ENCODE data around the gene EHD3. TPM values are rescaled to one million over a fixed set of nuclear protein-coding genes. Genes with fewer than 3 reads are reported as not detected.

EHD3 gene
- total RNA-seq, 1 experiment from 2014 or later = 1.9 TPM

DNA sequence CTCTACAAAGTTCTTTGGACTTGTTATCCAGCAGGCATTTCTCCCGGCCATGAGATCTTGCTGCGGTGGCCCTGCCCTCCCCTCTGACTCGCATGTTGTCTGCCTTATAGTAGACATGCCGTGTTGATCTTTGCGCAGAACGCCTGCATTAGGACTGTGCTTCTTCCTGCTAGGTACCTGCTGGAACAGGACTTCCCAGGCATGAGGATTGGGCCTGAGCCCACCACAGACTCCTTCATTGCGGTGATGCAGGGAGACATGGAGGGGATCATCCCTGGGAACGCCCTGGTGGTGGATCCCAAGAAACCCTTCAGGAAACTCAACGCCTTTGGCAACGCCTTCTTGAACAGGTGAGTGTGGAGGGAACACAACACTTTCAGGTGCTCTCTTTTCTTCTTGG is 10.1 kb downstream of the EHD3 start:
- no peaks in the 10 kb centered on the region for H3K4me1 ChIP-seq (replicated peaks; ENCODE audit: insufficient read depth)
- no peaks in the 10 kb centered on the region for H3K9me2 ChIP-seq (ENCODE audit: insufficient read depth)
- no peaks in the 10 kb centered on the region for H3K36me3 ChIP-seq (ENCODE audit: low read depth)
- CTCF ChIA-PET = no interaction called here
- BruUV-seq (replicated peaks) = no TSS peak
- no peak overlapping the region for H3K4me3 ChIP-seq
- H3K79me2 ChIP-seq (ENCODE audit: low read depth) = no peaks in the 10 kb centered on the region
- H3K27ac ChIP-seq = no peak overlapping the region
- H2AFZ ChIP-seq = no peak overlapping the region
- no peak for TF ChIP-seq EZH2 (IDR thresholded peaks at IDR 0.05; ENCODE audit: low read depth)
- TF ChIP-seq, protein P1, sequence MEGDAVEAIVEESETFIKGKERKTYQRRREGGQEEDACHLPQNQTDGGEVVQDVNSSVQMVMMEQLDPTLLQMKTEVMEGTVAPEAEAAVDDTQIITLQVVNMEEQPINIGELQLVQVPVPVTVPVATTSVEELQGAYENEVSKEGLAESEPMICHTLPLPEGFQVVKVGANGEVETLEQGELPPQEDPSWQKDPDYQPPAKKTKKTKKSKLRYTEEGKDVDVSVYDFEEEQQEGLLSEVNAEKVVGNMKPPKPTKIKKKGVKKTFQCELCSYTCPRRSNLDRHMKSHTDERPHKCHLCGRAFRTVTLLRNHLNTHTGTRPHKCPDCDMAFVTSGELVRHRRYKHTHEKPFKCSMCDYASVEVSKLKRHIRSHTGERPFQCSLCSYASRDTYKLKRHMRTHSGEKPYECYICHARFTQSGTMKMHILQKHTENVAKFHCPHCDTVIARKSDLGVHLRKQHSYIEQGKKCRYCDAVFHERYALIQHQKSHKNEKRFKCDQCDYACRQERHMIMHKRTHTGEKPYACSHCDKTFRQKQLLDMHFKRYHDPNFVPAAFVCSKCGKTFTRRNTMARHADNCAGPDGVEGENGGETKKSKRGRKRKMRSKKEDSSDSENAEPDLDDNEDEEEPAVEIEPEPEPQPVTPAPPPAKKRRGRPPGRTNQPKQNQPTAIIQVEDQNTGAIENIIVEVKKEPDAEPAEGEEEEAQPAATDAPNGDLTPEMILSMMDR (conservative IDR thresholded peaks at IDR 0.05) = no peak
- H3F3A ChIP-seq (ENCODE audit: insufficient read depth, low read depth) = no peaks in the 10 kb centered on the region
- H3K27me3 ChIP-seq (ENCODE audit: insufficient read depth, low read depth) = no peaks in the 10 kb centered on the region
- no peaks in the 10 kb centered on the region for H4K20me1 ChIP-seq (ENCODE audit: insufficient read depth)
- no peak overlapping the region for H3K4me2 ChIP-seq
- DNase-seq = no peak
- no peaks in the 10 kb centered on the region for H3K9me3 ChIP-seq (ENCODE audit: insufficient read depth, low read depth)
- POLR2A ChIA-PET (ENCODE audit: unreplicated experiment) = no interaction called here
- intact Hi-C loops (cut with micrococcal nuclease; ENCODE audit: unreplicated experiment) = no loop called here

DNA sequence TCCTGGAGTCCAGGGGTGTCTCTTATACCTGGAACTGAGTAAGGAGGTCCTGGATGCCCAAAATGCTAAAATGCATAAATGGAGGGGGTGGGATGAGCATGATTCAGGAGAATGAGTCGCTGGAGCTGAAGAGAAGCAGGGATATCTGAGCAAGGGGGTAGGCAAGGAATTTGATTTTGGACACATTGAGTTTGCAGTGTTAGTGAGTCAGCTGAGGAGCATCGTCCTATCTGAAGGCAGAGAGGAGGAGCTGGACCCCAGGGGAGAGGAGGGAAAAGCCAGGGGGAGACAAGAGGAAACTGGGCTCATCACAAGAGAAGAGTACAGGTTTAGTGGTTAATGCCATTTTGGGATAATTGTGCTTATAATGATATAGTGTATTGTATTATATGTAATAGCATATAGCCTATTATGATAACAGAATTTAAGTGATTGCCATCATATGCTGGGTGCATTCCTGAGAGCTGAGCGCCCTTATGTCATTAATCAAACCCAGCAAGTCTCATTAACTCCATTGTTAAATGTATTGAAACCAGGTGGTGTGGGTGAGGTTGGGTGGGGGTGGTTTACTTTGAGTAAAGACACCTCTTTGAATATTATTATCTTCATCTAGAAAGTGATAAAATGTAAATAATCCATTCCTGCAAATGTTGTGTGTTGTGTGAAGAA is 12.4 kb downstream of the EHD3 start:
- Histone ChIP-seq H2AFZ (no peak overlapping the region), H4K20me1 (ENCODE audit: insufficient read depth) (no peaks in the 10 kb centered on the region), H3K9me2 (ENCODE audit: insufficient read depth) (no peaks in the 10 kb centered on the region), H3K4me2 (no peak overlapping the region), H3K27ac (no peak overlapping the region), H3K4me3 (no peak overlapping the region), H3K27me3 (ENCODE audit: insufficient read depth, low read depth) (no peaks in the 10 kb centered on the region), H3F3A (ENCODE audit: insufficient read depth, low read depth) (no peaks in the 10 kb centered on the region), H3K36me3 (ENCODE audit: low read depth) (no peaks in the 10 kb centered on the region), H3K79me2 (ENCODE audit: low read depth) (no peaks in the 10 kb centered on the region), H3K4me1 (replicated peaks; ENCODE audit: insufficient read depth) (no peaks in the 10 kb centered on the region), H3K9me3 (ENCODE audit: insufficient read depth, low read depth) (no peaks in the 10 kb centered on the region)
- no peak for TF ChIP-seq EZH2 (IDR thresholded peaks at IDR 0.05; ENCODE audit: low read depth)
- TF ChIP-seq, protein P1 (conservative IDR thresholded peaks at IDR 0.05) = no peak
- DNase-seq = no peak
- ChIA-PET POLR2A (ENCODE audit: unreplicated experiment) (no interaction called here), CTCF (no interaction called here)
- BruUV-seq (replicated peaks) = no TSS peak
- intact Hi-C loops (cut with micrococcal nuclease; ENCODE audit: unreplicated experiment) = no loop called here

DNA sequence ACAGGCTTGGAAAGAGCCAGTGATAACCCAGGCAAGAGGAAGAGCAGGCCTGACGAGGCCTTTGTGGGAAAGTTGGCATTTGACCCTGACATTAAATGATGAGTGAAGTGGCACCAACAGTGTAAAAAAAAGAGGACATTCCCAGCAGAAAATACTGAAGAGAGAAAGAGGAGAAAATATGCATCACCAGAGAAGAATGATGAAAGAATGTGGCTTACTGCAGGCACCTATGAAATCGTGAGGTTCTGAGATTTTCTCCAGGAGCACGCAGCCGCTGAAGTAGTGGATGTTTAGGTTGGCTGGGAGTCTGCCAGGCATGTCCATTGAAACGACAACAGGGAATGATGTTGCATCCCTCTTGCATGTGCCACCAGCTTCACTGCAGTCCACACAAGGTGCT is 13.8 kb downstream of the EHD3 start:
- no peaks in the 10 kb centered on the region for H3F3A ChIP-seq (ENCODE audit: insufficient read depth, low read depth)
- H3K27me3 ChIP-seq (ENCODE audit: insufficient read depth, low read depth) = no peaks in the 10 kb centered on the region
- BruUV-seq (replicated peaks) = no TSS peak
- DNase-seq = no peak
- no peaks in the 10 kb centered on the region for H3K36me3 ChIP-seq (ENCODE audit: low read depth)
- POLR2A ChIA-PET (ENCODE audit: unreplicated experiment) = no interaction called here
- intact Hi-C loops (cut with micrococcal nuclease; ENCODE audit: unreplicated experiment) = no loop called here
- H4K20me1 ChIP-seq (ENCODE audit: insufficient read depth) = no peaks in the 10 kb centered on the region
- H3K27ac ChIP-seq = no peak overlapping the region
- no peak overlapping the region for H2AFZ ChIP-seq
- CTCF ChIA-PET = no interaction called here
- H3K79me2 ChIP-seq (ENCODE audit: low read depth) = no peaks in the 10 kb centered on the region
- no peak overlapping the region for H3K4me2 ChIP-seq
- no peaks in the 10 kb centered on the region for H3K9me2 ChIP-seq (ENCODE audit: insufficient read depth)
- no peaks in the 10 kb centered on the region for H3K4me1 ChIP-seq (replicated peaks; ENCODE audit: insufficient read depth)
- TF ChIP-seq, protein P1 (conservative IDR thresholded peaks at IDR 0.05) = no peak
- no peak for TF ChIP-seq EZH2 (IDR thresholded peaks at IDR 0.05; ENCODE audit: low read depth)
- H3K4me3 ChIP-seq = no peak overlapping the region
- H3K9me3 ChIP-seq (ENCODE audit: insufficient read depth, low read depth) = no peaks in the 10 kb centered on the region
